ENCODE data around the gene MINDY3. TPM values are rescaled to one million over a fixed set of nuclear protein-coding genes. Genes with fewer than 3 reads are reported as not detected.

Gene MINDY3
- total and polyA plus RNA-seq, 4 donors, result 6.5 to 16.1 (median 12.3) TPM

GRCh38 chr10:15745751-15746150, 114.6 kb downstream of the MINDY3 start (continued):
- TF ChIP-seq, protein P1, sequence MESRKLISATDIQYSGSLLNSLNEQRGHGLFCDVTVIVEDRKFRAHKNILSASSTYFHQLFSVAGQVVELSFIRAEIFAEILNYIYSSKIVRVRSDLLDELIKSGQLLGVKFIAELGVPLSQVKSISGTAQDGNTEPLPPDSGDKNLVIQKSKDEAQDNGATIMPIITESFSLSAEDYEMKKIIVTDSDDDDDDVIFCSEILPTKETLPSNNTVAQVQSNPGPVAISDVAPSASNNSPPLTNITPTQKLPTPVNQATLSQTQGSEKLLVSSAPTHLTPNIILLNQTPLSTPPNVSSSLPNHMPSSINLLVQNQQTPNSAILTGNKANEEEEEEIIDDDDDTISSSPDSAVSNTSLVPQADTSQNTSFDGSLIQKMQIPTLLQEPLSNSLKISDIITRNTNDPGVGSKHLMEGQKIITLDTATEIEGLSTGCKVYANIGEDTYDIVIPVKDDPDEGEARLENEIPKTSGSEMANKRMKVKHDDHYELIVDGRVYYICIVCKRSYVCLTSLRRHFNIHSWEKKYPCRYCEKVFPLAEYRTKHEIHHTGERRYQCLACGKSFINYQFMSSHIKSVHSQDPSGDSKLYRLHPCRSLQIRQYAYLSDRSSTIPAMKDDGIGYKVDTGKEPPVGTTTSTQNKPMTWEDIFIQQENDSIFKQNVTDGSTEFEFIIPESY (IDR thresholded peaks at IDR 0.05), result no peak
- TF ChIP-seq FOXA1 (IDR thresholded peaks at IDR 0.05), result no peak
- no peak for TF ChIP-seq GABPA (IDR thresholded peaks at IDR 0.05 in 1 of 2, conservative IDR thresholded peaks at IDR 0.05 in 1 of 2)
- TF ChIP-seq NR2F2 (IDR thresholded peaks at IDR 0.05), result no peak

DNA sequence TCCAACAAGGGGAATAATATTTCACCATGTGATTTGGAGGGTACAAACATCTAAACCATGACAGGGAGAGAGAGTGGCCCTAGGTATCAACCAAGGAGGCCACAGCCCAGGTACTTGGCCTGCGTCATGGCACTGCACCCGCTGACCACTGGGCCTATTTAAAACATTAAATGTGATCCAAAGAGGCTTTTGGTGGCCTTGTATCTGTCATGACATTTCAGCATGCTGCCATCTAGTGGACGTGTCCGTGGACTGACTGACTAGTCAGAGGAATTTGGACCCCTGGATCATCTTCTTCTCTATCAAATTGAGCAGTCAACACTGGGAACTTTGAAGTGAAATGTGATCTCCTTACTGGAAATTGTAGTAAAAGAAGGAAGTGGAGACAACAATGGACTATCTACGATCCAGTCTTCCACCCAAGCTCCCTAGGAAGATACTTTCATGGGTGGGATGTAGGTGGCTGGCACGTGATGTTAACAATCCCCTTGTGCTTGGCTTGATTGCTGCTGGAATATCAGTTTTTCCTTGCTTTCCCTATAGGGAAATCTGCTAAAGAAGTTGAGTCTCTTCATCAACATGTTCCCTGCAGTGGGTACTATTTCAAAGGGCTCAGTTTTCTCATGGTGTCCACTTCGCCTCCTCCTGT, 116.0 kb downstream of the MINDY3 start:
- H3K9ac ChIP-seq (ENCODE audit: low read depth in 1 of 2, low read length in 2 of 2), result no peak overlapping the region
- TF ChIP-seq CTCF (IDR thresholded peaks at IDR 0.05; ENCODE audit: low read depth, low read length, missing input control), result peak; percentile 47
- TF ChIP-seq TAF1 (conservative IDR thresholded peaks at IDR 0.05), result no peak
- peak; percentile 53 to 74 for TF ChIP-seq RAD21 (IDR thresholded peaks at IDR 0.05)
- TF ChIP-seq HNF4A (conservative IDR thresholded peaks at IDR 0.05), result peak in 1 of 2 donors; percentile 42
- TF ChIP-seq, protein P2, sequence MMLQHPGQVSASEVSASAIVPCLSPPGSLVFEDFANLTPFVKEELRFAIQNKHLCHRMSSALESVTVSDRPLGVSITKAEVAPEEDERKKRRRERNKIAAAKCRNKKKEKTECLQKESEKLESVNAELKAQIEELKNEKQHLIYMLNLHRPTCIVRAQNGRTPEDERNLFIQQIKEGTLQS (IDR thresholded peaks at IDR 0.05), result no peak
- H3K27ac ChIP-seq (ENCODE audit: low read depth in 1 of 2, low read length in 2 of 2), result no peak overlapping the region
- peak; percentile 54 for DNase-seq (ENCODE audit: low spot score)
- no peaks in the 10 kb centered on the region for H3K9me3 ChIP-seq (ENCODE audit: control insufficient read depth in 4 of 4, low read length in 3 of 4)
- H3K27me3 ChIP-seq (ENCODE audit: control insufficient read depth in 4 of 4, insufficient read depth in 4 of 4, low read length in 3 of 4), result peaks cover 0 to 6% (median 0%) of the 10 kb centered on the region in 4 donors
- H3K4me3 ChIP-seq (ENCODE audit: low read depth in 1 of 3, low read length in 3 of 3), result no peak overlapping the region
- WGBS, result 36% methylated on average over 7 of the region's 7 CpGs
- H3K36me3 ChIP-seq (ENCODE audit: control insufficient read depth in 4 of 4, insufficient read depth in 3 of 4, low read depth in 1 of 4, low read length in 3 of 4), result no peaks in the 10 kb centered on the region
- H3K4me1 ChIP-seq (ENCODE audit: control insufficient read depth in 4 of 4, insufficient read depth in 4 of 4, low read length in 3 of 4), result no peaks in the 10 kb centered on the region

GRCh38 chr10:15743443-15743842, 116.9 kb downstream of the MINDY3 start:
- no peak for DNase-seq (ENCODE audit: low spot score)
- TF ChIP-seq TAF1 (conservative IDR thresholded peaks at IDR 0.05) (no peak), MAX (IDR thresholded peaks at IDR 0.05) (no peak), EGR1 (IDR thresholded peaks at IDR 0.05; ENCODE audit: low read depth in 2 of 2) (no peak), CTCF (IDR thresholded peaks at IDR 0.05; ENCODE audit: low read depth, low read length, missing input control) (no peak), SP1 (IDR thresholded peaks at IDR 0.05) (no peak), HNF4A (conservative IDR thresholded peaks at IDR 0.05) (no peak), HNF4G (IDR thresholded peaks at IDR 0.05) (no peak), FOXA1 (IDR thresholded peaks at IDR 0.05) (no peak), FOXA2 (IDR thresholded peaks at IDR 0.05) (no peak)
- TF ChIP-seq, protein P2 (IDR thresholded peaks at IDR 0.05), result no peak
- no peak overlapping the region for H3K4me3 ChIP-seq (ENCODE audit: low read depth in 1 of 3, low read length in 3 of 3)
- H3K4me1 ChIP-seq (ENCODE audit: control insufficient read depth in 4 of 4, insufficient read depth in 4 of 4, low read length in 3 of 4), result no peaks in the 10 kb centered on the region
- no peaks in the 10 kb centered on the region for H3K9me3 ChIP-seq (ENCODE audit: control insufficient read depth in 4 of 4, low read length in 3 of 4)
- H3K27me3 ChIP-seq (ENCODE audit: control insufficient read depth in 4 of 4, insufficient read depth in 4 of 4, low read length in 3 of 4), result peaks cover 0 to 8% (median 0%) of the 10 kb centered on the region in 4 donors
- H3K27ac ChIP-seq (ENCODE audit: low read depth in 1 of 2, low read length in 2 of 2), result no peak overlapping the region
- H3K9ac ChIP-seq (ENCODE audit: low read depth in 1 of 2, low read length in 2 of 2), result no peak overlapping the region
- no peaks in the 10 kb centered on the region for H3K36me3 ChIP-seq (ENCODE audit: control insufficient read depth in 4 of 4, insufficient read depth in 3 of 4, low read depth in 1 of 4, low read length in 3 of 4)
- 75% methylated on average over 2 of the region's 2 CpGs for WGBS
